ENCODE results near the gene SLC6A17. TPM values are rescaled to one million over a fixed set of nuclear protein-coding genes. Genes with fewer than 3 reads are reported as not detected.

Gene SLC6A17
- total RNA-seq, 1 experiment from 2014 or later, result 0.17 TPM

DNA sequence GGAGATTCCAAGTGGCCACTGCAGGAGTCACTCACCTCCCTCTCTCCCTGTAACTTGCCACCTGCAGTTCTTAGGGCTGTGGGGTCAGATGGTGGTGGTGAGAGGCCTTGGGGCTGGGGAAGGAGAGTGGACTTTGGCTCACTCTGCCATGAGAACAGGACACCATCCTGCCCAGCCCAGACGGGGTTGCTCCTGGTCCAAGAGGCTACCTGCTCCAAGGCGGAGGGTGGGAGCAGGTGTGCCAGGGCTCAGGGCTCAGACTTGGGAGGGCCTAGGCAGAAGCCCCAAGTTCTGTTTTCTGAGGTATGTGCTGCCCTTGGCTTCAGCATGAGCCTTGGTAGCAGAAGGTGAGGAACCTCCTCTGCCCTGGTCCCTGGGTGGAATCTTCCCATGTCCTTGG, 48.5 kb downstream of the SLC6A17 start:
- Histone ChIP-seq H3K9me3 (ENCODE audit: control insufficient read depth, low read depth, low read length) (no peaks in the 10 kb centered on the region), H2BK12ac (ENCODE audit: insufficient read length, low read depth, low read length) (no peak overlapping the region), H4K5ac (ENCODE audit: insufficient read length, low read depth, low read length) (no peak overlapping the region), H4K91ac (ENCODE audit: insufficient read length, low read depth, low read length) (no peak overlapping the region), H3K79me2 (ENCODE audit: insufficient read depth, low read length) (no peaks in the 10 kb centered on the region), H3K56ac (ENCODE audit: insufficient read length, low read depth, low read length) (no peak overlapping the region), H3K18ac (ENCODE audit: insufficient read length, low read depth, low read length) (no peak overlapping the region), H3K4ac (ENCODE audit: low read depth, low read length) (no peak overlapping the region), H3K4me2 (ENCODE audit: insufficient read depth, insufficient read length, low read length) (no peak overlapping the region), H3K23me2 (ENCODE audit: insufficient read length, low read depth, low read length, poor library complexity, severe bottlenecking) (no peaks in the 10 kb centered on the region), H2AK5ac (ENCODE audit: insufficient read length, low read length) (no peak overlapping the region), H4K8ac (replicated peaks; ENCODE audit: insufficient read length, low read depth, low read length) (no peak overlapping the region), H2BK15ac (ENCODE audit: low read depth, low read length) (no peak overlapping the region), H3K14ac (ENCODE audit: insufficient read depth, low read length) (no peak overlapping the region), H2BK20ac (ENCODE audit: low read depth, low read length, poor library complexity, severe bottlenecking) (no peak overlapping the region), H3K79me1 (ENCODE audit: insufficient read depth, low read depth, low read length, poor library complexity, severe bottlenecking) (no peaks in the 10 kb centered on the region), H2BK120ac (ENCODE audit: low read depth, low read length, poor library complexity, severe bottlenecking) (no peak overlapping the region), H3T11ph (ENCODE audit: low read length) (no peak overlapping the region), H3K4me1 (ENCODE audit: insufficient read depth, low read length) (no peaks in the 10 kb centered on the region), H3K23ac (ENCODE audit: insufficient read length, low read depth, low read length) (no peak overlapping the region), H3K9ac (ENCODE audit: extremely low read depth, insufficient read length, low read length) (no peak overlapping the region), H2AFZ (ENCODE audit: low read length) (no peak overlapping the region), H4K20me1 (ENCODE audit: control insufficient read depth, insufficient read depth, insufficient read length) (no peaks in the 10 kb centered on the region), H3K27me3 (ENCODE audit: insufficient read depth, low read length) (no peaks in the 10 kb centered on the region), H2BK5ac (ENCODE audit: insufficient read length, low read length) (no peak overlapping the region), H3K27ac (ENCODE audit: insufficient read length, low read depth, low read length) (no peak overlapping the region)
- H3K27ac Mint-ChIP-seq, result no peak overlapping the region; a peak in 1 of 7 replicates
- no peaks in the 10 kb centered on the region for H3K36me3 Mint-ChIP-seq (ENCODE audit: insufficient read depth in 1 of 3, low read depth in 3 of 3)
- H3K27me3 Mint-ChIP-seq (ENCODE audit: low read depth), result no peaks in the 10 kb centered on the region; the same call in 1 of the 2 replicates
- TF ChIP-seq, protein P1, sequence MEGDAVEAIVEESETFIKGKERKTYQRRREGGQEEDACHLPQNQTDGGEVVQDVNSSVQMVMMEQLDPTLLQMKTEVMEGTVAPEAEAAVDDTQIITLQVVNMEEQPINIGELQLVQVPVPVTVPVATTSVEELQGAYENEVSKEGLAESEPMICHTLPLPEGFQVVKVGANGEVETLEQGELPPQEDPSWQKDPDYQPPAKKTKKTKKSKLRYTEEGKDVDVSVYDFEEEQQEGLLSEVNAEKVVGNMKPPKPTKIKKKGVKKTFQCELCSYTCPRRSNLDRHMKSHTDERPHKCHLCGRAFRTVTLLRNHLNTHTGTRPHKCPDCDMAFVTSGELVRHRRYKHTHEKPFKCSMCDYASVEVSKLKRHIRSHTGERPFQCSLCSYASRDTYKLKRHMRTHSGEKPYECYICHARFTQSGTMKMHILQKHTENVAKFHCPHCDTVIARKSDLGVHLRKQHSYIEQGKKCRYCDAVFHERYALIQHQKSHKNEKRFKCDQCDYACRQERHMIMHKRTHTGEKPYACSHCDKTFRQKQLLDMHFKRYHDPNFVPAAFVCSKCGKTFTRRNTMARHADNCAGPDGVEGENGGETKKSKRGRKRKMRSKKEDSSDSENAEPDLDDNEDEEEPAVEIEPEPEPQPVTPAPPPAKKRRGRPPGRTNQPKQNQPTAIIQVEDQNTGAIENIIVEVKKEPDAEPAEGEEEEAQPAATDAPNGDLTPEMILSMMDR (conservative IDR thresholded peaks at IDR 0.05), result no peak
- DNase-seq, result no peak
- H3K4me3 Mint-ChIP-seq, result no peak overlapping the region
- no CpG with 5 or more reads among the region's 2 CpGs for WGBS (ENCODE audit: extremely low coverage, insufficient read length, low lambda C conversion rate)
- H3K4me1 Mint-ChIP-seq, result peaks cover 11% of the 10 kb centered on the region in 2 experiments
- H3K9me3 Mint-ChIP-seq, result no peaks in the 10 kb centered on the region

Data from H9 (cell line).